ENCODE measurements around the gene PIK3CA.

Gene PIK3CA

GRCh38 chr3:179179979-179180759 is 32.0 kb downstream of the PIK3CA start:
- no peak for TF ChIP-seq CTCF (IDR thresholded peaks at IDR 0.05; ENCODE audit: low read depth, low read length, missing control alignments)
- DNase-seq (ENCODE audit: extremely low read depth, low read depth) = no peak
- no peak overlapping the region for H3K4me3 ChIP-seq (replicated peaks; ENCODE audit: low read depth, low read length)

GRCh38 chr3:179181021-179181472 is 32.9 kb downstream of the PIK3CA start:
- no peak for DNase-seq (ENCODE audit: extremely low read depth, low read depth)
- TF ChIP-seq CTCF (IDR thresholded peaks at IDR 0.05; ENCODE audit: low read depth, low read length, missing control alignments) = no peak
- no peak overlapping the region for H3K4me3 ChIP-seq (replicated peaks; ENCODE audit: low read depth, low read length)

GRCh38 chr3:179181993-179182551 is 33.9 kb downstream of the PIK3CA start:
- TF ChIP-seq CTCF (IDR thresholded peaks at IDR 0.05; ENCODE audit: low read depth, low read length, missing control alignments) = no peak
- DNase-seq (ENCODE audit: extremely low read depth, low read depth) = no peak

GRCh38 chr3:179182902-179183301 is 34.7 kb downstream of the PIK3CA start:
- no peak for TF ChIP-seq CTCF (IDR thresholded peaks at IDR 0.05; ENCODE audit: low read depth, low read length, missing control alignments)
- no peak for DNase-seq (ENCODE audit: extremely low read depth, low read depth)
- no peak overlapping the region for H3K4me3 ChIP-seq (replicated peaks; ENCODE audit: low read depth, low read length)

More at GRCh38 chr3:179181993-179182551, 33.9 kb downstream of the PIK3CA start:
- no peak overlapping the region for H3K4me3 ChIP-seq (replicated peaks; ENCODE audit: low read depth, low read length)

- H3K4me3 ChIP-seq (replicated peaks; ENCODE audit: low read depth, low read length) = no peak overlapping the region
- no peak for TF ChIP-seq CTCF (IDR thresholded peaks at IDR 0.05; ENCODE audit: low read depth, low read length, missing control alignments)
- DNase-seq (ENCODE audit: extremely low read depth, low read depth) = no peak
Observed at GRCh38 chr3:179184826-179185225, 36.7 kb downstream of the PIK3CA start.

- TF ChIP-seq CTCF (IDR thresholded peaks at IDR 0.05; ENCODE audit: low read depth, low read length, missing control alignments) = no peak
- no peak for DNase-seq (ENCODE audit: extremely low read depth, low read depth)
- no peak overlapping the region for H3K4me3 ChIP-seq (replicated peaks; ENCODE audit: low read depth, low read length)
Observed at GRCh38 chr3:179186426-179186825, 38.3 kb downstream of the PIK3CA start.

Data from HFF-Myc (cell line).